Activated CD4-positive, alpha-beta memory T cell treated with anti-CD3 and anti-CD28 coated beads for 36 hours (primary cell): ENCODE results near the gene SP9. TPM values are rescaled to one million over a fixed set of nuclear protein-coding genes. Genes with fewer than 3 reads are reported as not detected.
"Not testable (repeated sequence)": the region's sequence is repeated elsewhere in the genome, so short reads cannot be mapped to it uniquely, and the experiment has no call there.

Source experiments
- CTCF ChIA-PET: fragments of 350-600 bp; sonication (Branson Sonifier 250); formaldehyde crosslinking; loops from one replicate; lab custom pipeline; 2021; ENCODE audit warnings: antibody characterized with exemption, inconsistent platforms; lab: Charles Lee
- POLR2A ChIA-PET: fragments of 350-600 bp; sonication (Branson Sonifier 250); formaldehyde crosslinking; loops from one replicate; lab custom pipeline; 2021; ENCODE audit warnings: antibody characterized with exemption; lab: Charles Lee
- DNase-seq: peaks from one replicate; pipeline ENCODE4 v3.0.0-alpha.2; 2020
- H3K27ac Mint-ChIP-seq: one replicate; pipeline ENCODE4 v1.8.0; 2021; ENCODE audit warnings: mixed read lengths
- H3K27me3 Mint-ChIP-seq: one replicate; pipeline ENCODE4 v1.8.0; 2021; ENCODE audit warnings: mixed read lengths
- H3K36me3 Mint-ChIP-seq: one replicate; pipeline ENCODE4 v1.8.0; 2021; ENCODE audit warnings: mixed read lengths
- H3K4me1 Mint-ChIP-seq: one replicate; pipeline ENCODE4 v1.8.0; 2021; ENCODE audit warnings: low read depth, mixed read lengths
- H3K4me3 Mint-ChIP-seq: one replicate; pipeline ENCODE4 v1.8.0; 2021; ENCODE audit warnings: mild to moderate bottlenecking, mixed read lengths
- H3K9me3 Mint-ChIP-seq: one replicate; pipeline ENCODE4 v1.8.0; 2021; ENCODE audit warnings: mixed read lengths
- intact Hi-C: fragments of 100-400 bp; cut with micrococcal nuclease; formaldehyde crosslinking; loops from one replicate; pipeline ENCODE4 v1.15.1; 2023
- total RNA-seq, 2 experiments: library from RNA; stranded (reverse); gene quantifications; one replicate each; pipeline ENCODE4 v1.2.3, GENCODE V29; 2021

The SP9 gene
- total RNA-seq, 2 experiments from 2014 or later, result not detected

DNA sequence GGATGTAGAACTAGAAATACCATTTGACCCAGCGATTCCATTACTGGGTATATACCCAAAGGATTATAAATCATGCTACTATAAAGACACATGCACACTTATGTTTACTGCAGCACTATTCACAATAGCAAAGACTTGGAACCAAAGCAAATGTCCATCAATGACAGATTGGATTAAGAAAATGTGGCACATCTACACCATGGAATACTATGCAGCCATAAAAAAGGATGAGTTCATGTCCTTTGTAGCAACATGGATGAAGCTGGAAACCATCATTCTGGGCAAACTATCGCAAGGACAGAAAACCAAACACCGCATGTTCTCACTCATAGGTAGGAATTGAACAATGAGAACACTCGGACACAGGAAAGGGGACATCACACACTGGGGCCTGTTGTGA is 24.9 kb downstream of the SP9 start:
- H3K4me3 Mint-ChIP-seq, CTCF ChIA-PET, POLR2A ChIA-PET, intact Hi-C loops, H3K4me1 Mint-ChIP-seq, H3K27ac Mint-ChIP-seq, DNase-seq, H3K27me3 Mint-ChIP-seq: not testable (repeated sequence)
- peaks cover 13% of the 10 kb centered on the region for H3K9me3 Mint-ChIP-seq
- peaks cover 32% of the 10 kb centered on the region for H3K36me3 Mint-ChIP-seq

DNA sequence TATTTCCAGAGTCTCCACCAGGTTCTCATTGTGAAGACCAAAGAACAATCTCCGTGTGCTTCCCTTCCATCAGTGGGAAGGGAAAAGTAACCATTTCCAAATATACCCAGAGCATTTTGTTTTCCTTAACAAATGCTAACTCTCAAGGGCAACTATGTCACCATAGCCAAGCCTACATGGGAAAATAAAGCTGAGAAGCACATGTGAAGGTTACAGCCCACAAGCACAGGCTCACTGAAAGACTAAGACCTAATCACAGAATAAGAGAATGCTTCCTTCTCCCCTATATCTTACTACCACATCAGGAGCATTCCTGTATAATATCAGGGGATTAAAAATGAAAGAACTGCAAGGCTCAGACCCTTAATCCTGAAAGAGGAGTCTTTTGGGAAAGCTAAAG is 28.2 kb downstream of the SP9 start:
- Mint-ChIP-seq H3K4me3 (no peak overlapping the region), H3K9me3 (peaks cover 21% of the 10 kb centered on the region), H3K27me3 (no peaks in the 10 kb centered on the region), H3K36me3 (peaks cover 57% of the 10 kb centered on the region), H3K27ac (no peak overlapping the region), H3K4me1 (no peaks in the 10 kb centered on the region)
- no peak for DNase-seq
- intact Hi-C loops, result no loop called here
- ChIA-PET CTCF (interaction anchor here (0.6 kb wide), 1 partner anchor 895 kb away, joined by 3 read pairs; no protein-coding TSS in a partner anchor), POLR2A (no interaction called here)

DNA sequence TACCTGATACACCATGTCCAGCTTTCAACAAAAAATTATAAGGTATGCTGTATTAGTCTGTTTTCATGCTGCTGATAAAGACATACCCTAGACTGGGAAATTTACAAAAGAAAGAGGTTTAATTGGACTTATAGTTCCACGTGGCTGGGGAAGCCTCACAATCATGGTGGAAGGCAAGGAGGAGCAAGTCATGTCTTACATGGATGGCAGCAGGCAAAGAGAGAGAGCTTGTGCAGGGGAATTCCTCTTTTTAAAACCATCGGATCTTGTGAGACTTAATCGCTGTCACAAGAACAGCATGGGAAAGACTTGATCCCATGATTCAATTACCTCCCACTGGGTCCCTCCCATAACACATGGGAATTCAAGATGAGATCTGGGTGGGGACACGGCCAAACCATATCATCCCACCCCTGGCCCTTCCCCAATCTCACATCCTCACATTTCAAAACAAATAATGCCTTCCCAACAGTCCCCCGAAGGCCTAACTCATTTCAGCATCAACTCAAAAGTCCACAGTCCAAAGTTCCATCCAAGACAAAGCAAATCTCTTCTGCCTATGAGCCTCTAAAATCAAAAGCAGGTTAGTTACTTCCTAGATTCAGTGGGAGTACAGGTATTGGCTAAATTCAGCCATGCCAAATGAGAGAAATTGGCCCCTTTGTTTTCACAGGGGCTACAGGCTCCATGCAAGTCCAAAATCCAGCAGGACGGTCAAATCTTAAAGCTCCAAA is 28.9 kb downstream of the SP9 start:
- Mint-ChIP-seq H3K9me3 (peaks cover 21% of the 10 kb centered on the region), H3K36me3 (peaks cover 64% of the 10 kb centered on the region)
- CTCF ChIA-PET, H3K27ac Mint-ChIP-seq, H3K27me3 Mint-ChIP-seq, H3K4me1 Mint-ChIP-seq, POLR2A ChIA-PET, DNase-seq, H3K4me3 Mint-ChIP-seq, intact Hi-C loops: not testable (repeated sequence)

DNA sequence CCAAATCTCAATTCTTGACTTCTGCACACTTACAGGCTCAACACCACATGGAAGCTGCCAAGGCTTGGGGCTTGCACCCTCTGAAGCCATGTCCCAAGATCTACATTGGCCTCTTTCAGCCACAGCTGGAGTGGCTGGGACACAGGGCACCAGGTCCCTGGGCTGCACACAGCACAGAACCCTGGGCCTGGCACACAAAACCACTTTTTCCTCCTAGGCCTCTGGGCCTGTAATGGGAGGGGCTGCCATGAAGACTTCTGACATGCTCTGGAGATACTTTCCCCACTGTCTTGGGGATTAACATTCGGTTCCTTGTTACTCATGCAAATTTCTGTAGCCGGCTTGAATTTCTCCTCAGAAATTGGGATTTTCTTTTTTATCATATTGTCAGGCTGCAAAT is 29.9 kb downstream of the SP9 start:
- no peak overlapping the region for H3K27ac Mint-ChIP-seq
- H3K36me3 Mint-ChIP-seq, result peaks cover 70% of the 10 kb centered on the region
- no peaks in the 10 kb centered on the region for H3K27me3 Mint-ChIP-seq
- H3K4me3 Mint-ChIP-seq, result no peak overlapping the region
- H3K9me3 Mint-ChIP-seq, result peaks cover 20% of the 10 kb centered on the region
- no peaks in the 10 kb centered on the region for H3K4me1 Mint-ChIP-seq
- no peak for DNase-seq
- ChIA-PET CTCF (no interaction called here), POLR2A (no interaction called here)
- intact Hi-C loops, result no loop called here

DNA sequence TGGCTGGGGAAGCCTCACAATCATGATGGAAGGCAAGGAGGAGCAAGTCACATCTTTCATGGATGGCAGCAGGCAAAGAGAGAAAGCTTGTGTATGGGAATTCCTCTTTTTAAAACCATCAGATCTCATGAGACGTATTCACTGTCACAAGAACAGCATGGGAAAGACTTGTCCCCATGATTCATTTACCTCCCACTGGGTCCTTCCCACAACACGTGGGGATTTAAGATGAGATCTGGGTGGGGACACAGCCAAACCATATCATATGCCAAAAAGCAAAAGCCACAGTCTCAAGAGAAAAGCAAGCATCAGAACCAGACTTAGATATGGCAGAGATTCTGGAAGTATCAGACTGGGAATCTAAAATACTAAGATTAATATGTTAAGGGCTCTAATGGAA is 30.8 kb downstream of the SP9 start:
- intact Hi-C loops, result no loop called here
- POLR2A ChIA-PET, result no interaction called here
- Mint-ChIP-seq H3K9me3 (peaks cover 17% of the 10 kb centered on the region), H3K4me3 (no peak overlapping the region), H3K27me3 (no peaks in the 10 kb centered on the region), H3K27ac (no peak overlapping the region), H3K36me3 (peaks cover 71% of the 10 kb centered on the region), H3K4me1 (no peaks in the 10 kb centered on the region)
- CTCF ChIA-PET, result no interaction called here
- no peak for DNase-seq

DNA sequence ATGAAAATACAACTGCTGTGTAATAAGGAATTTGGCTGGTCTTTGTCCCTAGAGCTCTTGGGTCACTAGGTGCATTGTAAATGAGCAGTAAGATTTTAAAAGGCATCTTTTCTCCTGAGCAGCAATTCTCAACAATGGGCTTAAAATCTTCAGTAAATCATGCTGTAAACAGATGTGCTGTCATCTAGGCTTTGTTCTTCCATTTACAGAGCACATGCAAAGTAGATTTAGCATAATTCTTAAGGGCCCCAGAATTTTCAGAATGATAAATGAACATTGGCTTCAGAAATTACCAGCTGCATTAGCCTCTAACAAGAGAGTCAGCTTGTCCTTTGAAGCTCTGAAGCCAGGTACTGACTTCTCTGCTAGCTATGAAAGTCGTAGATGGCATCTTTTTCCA is 33.9 kb downstream of the SP9 start:
- no peak for DNase-seq
- H3K27me3 Mint-ChIP-seq, result no peaks in the 10 kb centered on the region
- ChIA-PET POLR2A (no interaction called here), CTCF (no interaction called here)
- peaks cover 16% of the 10 kb centered on the region for H3K9me3 Mint-ChIP-seq
- no peak overlapping the region for H3K27ac Mint-ChIP-seq
- no peak overlapping the region for H3K4me3 Mint-ChIP-seq
- H3K4me1 Mint-ChIP-seq, result no peaks in the 10 kb centered on the region
- intact Hi-C loops, result no loop called here
- peaks cover 61% of the 10 kb centered on the region for H3K36me3 Mint-ChIP-seq

DNA sequence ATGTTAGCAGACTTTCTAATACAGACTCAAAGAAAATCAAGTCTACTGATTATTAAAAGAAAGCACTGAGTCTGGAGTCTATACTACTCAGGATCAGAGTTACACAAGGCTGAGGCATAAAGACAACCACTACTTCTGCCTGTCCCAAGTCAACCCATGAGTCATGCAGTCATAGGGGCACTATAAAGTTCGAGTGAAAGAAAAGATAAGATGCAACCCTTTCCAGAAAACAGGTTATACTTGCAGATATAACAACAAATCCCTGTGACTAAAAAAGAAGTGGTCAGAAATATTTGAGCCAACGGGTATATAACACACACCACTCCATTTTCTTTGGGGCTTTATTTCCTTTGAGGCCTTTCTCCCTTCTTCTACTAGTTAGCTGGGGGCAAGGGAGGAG is 42.2 kb downstream of the SP9 start:
- Mint-ChIP-seq H3K4me3 (no peak overlapping the region), H3K27ac (no peak overlapping the region), H3K36me3 (peaks cover 26% of the 10 kb centered on the region), H3K27me3 (no peaks in the 10 kb centered on the region), H3K4me1 (no peaks in the 10 kb centered on the region), H3K9me3 (no peaks in the 10 kb centered on the region)
- DNase-seq, result no peak
- ChIA-PET CTCF (no interaction called here), POLR2A (no interaction called here)
- intact Hi-C loops, result no loop called here

DNA sequence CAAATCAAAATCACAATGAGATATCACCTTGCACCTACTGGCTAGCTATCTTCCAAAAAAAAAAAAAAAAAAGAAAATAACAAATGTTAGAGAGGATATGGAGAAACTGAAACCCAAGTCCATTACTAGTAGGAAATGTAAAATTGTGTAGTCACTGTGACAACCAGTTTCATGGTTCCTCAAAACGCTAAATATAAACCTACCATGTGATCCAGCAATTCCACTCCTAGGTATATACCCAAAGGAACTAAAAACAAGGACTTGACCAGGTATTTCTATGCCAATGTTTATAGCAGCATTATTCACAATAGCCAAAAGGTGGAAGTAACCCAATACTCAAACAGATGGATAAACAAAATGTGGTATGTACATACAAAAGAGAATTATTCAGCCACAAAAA is 49.0 kb downstream of the SP9 start:
- Mint-ChIP-seq H3K27ac (no peak overlapping the region), H3K4me3 (no peak overlapping the region), H3K27me3 (no peaks in the 10 kb centered on the region), H3K4me1 (peaks cover 12% of the 10 kb centered on the region), H3K9me3 (no peaks in the 10 kb centered on the region), H3K36me3 (peaks cover 20% of the 10 kb centered on the region)
- CTCF ChIA-PET, result no interaction called here
- DNase-seq, result no peak
- intact Hi-C loops, result no loop called here
- POLR2A ChIA-PET, result interaction anchor here (0.6 kb wide), 1 partner anchor 214 kb away, joined by 3 read pairs; the partner anchor contains the start of gene WIPF1

DNA sequence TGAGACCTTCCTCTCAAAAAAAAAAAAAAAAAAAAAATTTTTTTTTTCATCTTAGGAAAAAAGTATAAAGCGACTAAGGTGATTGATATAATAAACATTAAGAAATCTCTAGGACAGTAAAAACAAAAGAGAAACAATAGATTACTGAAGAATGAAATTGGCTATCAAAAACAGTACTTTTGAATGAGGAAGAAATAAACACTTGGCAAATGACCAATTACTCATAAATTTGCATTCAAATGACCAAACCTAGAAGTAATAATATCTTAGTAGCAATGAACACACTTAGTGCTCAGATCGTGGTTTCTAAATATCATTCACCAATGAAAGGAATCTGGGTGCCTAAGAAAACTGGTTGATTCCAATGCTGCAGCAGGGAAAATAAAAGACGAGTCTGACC is 50.4 kb downstream of the SP9 start:
- intact Hi-C loops, result no loop called here
- H3K9me3 Mint-ChIP-seq, result no peaks in the 10 kb centered on the region
- no peak overlapping the region for H3K27ac Mint-ChIP-seq
- H3K27me3 Mint-ChIP-seq, result no peaks in the 10 kb centered on the region
- DNase-seq, result no peak
- H3K36me3 Mint-ChIP-seq, result peaks cover 25% of the 10 kb centered on the region
- peaks cover 19% of the 10 kb centered on the region for H3K4me1 Mint-ChIP-seq
- ChIA-PET POLR2A (no interaction called here), CTCF (no interaction called here)
- no peak overlapping the region for H3K4me3 Mint-ChIP-seq

Other genes with a start within 250 kb of the SP9 start
- 100 to 1,000 TPM; 111 to 117 TPM for gene OLA1, start 86.4 kb upstream of the SP9 start, total RNA-seq
- 10 to 100 TPM; 12.4 to 12.9 TPM for gene SCRN3, start 60.8 kb downstream of the SP9 start, total RNA-seq
- 1 to 10 TPM; 9.2 to 9.5 TPM for gene GPR155, start 152.1 kb downstream of the SP9 start, total RNA-seq